Raji (cell line): ENCODE results near the gene MSMP.

Experiments used
- POLR2A ChIP-seq: IDR thresholded peaks from 2 replicates; pipeline ENCODE4 v1.6.1; 2011; ENCODE audit warnings: low read depth, low read length, control low read depth; ENCODE audit not compliant: insufficient read depth

The MSMP gene

GRCh38 chr9:35738924-35739323, 15.2 kb downstream of the MSMP start:
- TF ChIP-seq POLR2A, result no peak

- TF ChIP-seq POLR2A, result no peak
Measured at GRCh38 chr9:35738186-35738585, 15.9 kb downstream of the MSMP start.

GRCh38 chr9:35737143-35737542, 16.9 kb downstream of the MSMP start:
- TF ChIP-seq POLR2A, result no peak

GRCh38 chr9:35736201-35736633, 17.9 kb downstream of the MSMP start:
- TF ChIP-seq POLR2A, result no peak

- no peak for TF ChIP-seq POLR2A
Measured at GRCh38 chr9:35734096-35734495, 20.0 kb downstream of the MSMP start.

GRCh38 chr9:35732800-35733541, 21.1 kb downstream of the MSMP start:
- TF ChIP-seq POLR2A, result no peak

GRCh38 chr9:35732185-35732799, 21.8 kb downstream of the MSMP start, which contains the start of the genes CREB3 and TLN1:
Gene CREB3, plus strand, starts transcription at chr9:35732666. Its CDS starts 107 bp downstream, at chr9:35732773.
Gene TLN1, minus strand, starts transcription at chr9:35732195. Its CDS starts 6,501 bp downstream, at chr9:35725694.
- peak; percentile 80 for TF ChIP-seq POLR2A

GRCh38 chr9:35731415-35732184, 22.5 kb downstream of the MSMP start:
- TF ChIP-seq POLR2A, result no peak

GRCh38 chr9:35730486-35730854, 23.6 kb downstream of the MSMP start:
- TF ChIP-seq POLR2A, result no peak

GRCh38 chr9:35729700-35730485, 24.2 kb downstream of the MSMP start:
- no peak for TF ChIP-seq POLR2A

- no peak for TF ChIP-seq POLR2A
Measured at GRCh38 chr9:35729101-35729500, 25.0 kb downstream of the MSMP start.

- no peak for TF ChIP-seq POLR2A
Measured at GRCh38 chr9:35728041-35728971, 25.8 kb downstream of the MSMP start.

- no peak for TF ChIP-seq POLR2A
Measured at GRCh38 chr9:35727676-35728040, 26.4 kb downstream of the MSMP start.

GRCh38 chr9:35726931-35727330, 27.1 kb downstream of the MSMP start:
- no peak for TF ChIP-seq POLR2A
